Measurements from ENCODE around the gene TTC1.
A peak's percentile ranks its signal among the peaks of the same experiment; 100 is the strongest.

TTC1 gene

DNA sequence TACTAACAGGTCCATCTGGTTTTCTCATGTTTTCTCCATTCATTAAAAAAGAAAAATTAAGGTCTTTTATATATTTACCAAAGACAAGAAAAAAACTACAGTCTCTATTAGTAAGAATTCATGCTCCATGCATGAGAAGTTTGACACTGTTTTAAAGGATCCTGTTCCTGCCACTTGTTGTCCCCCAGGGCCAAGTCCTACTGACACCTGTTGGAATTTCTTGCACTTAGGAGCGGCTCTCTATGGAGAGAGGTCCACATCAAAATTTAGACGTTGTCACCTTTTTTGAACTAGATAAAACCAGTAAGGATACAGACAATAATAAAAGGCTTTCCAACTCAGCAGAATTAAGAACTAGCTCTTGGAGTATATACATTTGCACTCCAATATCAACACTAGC is 68.1 kb downstream of the TTC1 start:
- TF ChIP-seq ZNF274 (IDR thresholded peaks at IDR 0.05; ENCODE audit: low read depth, low read length): no peak
- no peak overlapping the region for H3K4me3 ChIP-seq (ENCODE audit: low read length)

DNA sequence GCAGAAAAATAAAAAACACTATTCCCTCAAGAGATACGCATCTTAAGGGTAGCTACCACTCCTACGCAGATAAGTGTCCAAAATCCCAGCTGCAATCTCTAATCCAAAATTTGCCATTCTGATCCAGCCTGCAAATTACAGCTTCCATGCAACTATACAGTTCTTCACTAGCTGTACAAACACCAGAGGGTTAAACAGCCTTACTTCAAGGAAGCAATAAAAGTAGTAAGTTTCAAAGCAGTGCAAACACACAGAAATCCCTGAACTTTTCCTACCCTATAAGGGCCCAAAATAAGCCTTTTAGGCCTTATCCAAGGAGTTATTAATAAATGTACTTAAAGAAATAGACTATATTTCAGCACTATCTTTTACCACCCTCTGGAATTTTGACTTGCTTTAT is 70.8 kb downstream of the TTC1 start:
- no peak for TF ChIP-seq ZNF274 (IDR thresholded peaks at IDR 0.05; ENCODE audit: low read depth, low read length)
- no peak overlapping the region for H3K4me3 ChIP-seq (ENCODE audit: low read length)

DNA sequence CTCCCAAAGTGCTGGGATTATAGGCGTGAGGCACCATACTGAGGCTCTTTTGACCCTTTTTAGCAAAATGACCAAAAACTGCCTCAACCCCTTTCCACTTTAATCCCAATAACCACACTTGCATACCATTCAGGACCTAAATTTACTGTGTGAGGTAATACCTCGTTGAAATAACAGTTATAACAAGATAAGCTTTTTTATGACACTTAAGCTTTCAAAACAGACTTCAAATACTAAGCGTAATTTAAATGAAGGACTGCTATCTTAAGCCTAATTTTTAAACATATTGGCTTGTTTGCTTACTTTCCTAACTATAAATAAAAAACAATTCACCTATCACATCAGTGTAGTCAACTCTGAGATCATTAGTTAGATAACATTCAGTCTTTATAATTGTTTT is 72.6 kb downstream of the TTC1 start:
- no peak for TF ChIP-seq ZNF274 (IDR thresholded peaks at IDR 0.05; ENCODE audit: low read depth, low read length)
- H3K4me3 ChIP-seq (ENCODE audit: low read length): no peak overlapping the region

DNA sequence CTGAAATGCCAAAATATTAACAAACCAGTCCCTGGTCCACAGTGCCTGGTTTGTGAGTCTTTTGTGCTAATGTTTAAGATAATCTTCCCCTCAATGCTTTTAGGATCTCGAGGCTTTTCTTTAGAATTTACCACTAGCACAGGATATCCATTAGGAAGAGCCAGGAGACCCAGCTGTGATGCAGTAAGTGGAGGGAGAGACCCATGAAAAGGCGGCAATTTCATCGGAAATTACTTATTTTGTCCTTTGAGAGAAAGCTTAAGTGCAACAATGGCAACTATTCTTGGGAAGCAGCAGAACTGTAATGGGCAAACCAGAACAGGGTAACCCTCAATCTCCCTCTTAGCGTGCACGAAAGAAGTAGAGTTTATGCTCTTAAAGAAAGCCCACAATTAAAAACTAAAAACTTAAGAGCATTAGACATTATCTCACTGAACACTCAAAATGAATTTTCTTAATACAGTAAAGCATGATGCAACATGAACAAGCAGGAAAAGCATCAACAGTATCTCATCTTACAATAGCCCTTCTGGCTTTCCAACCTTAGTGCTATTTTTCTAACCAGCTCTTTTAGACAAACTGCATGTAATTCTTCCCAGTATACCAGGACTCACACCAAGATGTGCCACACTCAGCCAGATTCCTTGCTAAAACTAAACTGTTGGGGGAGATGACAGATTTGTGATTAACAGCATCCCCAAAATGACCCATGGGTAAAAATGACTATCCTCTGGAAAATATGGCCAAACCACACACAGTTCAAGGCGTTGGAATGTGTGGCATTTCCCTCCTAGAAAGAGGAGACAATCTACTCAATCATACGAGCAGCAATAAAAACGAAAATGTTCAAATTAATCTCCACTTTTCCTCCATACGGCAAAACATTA is 73.9 kb downstream of the TTC1 start:
- no peak for TF ChIP-seq ZNF274 (IDR thresholded peaks at IDR 0.05; ENCODE audit: low read depth, low read length)
- no peak overlapping the region for H3K4me3 ChIP-seq (ENCODE audit: low read length)

DNA sequence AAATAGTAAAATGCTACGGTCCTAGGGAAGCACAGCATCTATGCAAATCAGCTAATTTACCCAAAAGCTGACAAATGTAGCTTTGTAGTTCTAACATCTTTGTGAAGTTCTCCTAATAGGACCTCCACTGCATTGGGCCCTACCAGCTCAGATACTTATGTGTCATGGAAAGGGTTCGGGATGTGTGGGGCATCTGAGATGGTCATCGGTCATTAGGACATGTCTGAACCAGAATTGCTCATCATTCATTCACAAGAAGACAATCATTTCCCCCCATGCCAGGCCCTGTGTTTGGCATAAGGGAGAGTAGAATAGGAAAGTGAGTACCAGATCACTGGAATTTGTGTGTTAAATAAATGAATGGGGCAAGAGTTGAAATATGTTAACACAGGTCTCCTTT is 74.6 kb downstream of the TTC1 start:
- H3K4me3 ChIP-seq (ENCODE audit: low read length): no peak overlapping the region
- TF ChIP-seq ZNF274 (IDR thresholded peaks at IDR 0.05; ENCODE audit: low read depth, low read length): no peak

DNA sequence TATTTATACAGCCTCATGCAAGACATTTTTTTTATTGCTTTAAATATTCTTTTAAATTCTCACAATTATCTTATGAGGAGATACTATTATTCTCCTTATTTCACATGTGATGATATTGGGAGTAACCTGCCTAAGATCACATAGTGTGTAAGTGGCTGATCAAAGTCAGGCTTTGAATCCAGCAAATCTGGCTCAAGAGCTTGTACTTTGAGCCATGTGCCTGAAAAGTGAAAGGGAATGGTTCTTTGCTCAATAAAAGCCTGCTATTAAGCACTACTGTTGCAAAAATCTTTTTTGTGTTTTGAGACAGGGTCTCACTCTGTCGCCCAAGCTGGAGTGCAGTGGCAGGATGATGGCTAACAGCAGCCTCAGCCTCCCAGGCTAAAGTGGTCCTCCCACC is 75.2 kb downstream of the TTC1 start:
- H3K4me3 ChIP-seq (ENCODE audit: low read length): no peak overlapping the region
- no peak for TF ChIP-seq ZNF274 (IDR thresholded peaks at IDR 0.05; ENCODE audit: low read depth, low read length)

DNA sequence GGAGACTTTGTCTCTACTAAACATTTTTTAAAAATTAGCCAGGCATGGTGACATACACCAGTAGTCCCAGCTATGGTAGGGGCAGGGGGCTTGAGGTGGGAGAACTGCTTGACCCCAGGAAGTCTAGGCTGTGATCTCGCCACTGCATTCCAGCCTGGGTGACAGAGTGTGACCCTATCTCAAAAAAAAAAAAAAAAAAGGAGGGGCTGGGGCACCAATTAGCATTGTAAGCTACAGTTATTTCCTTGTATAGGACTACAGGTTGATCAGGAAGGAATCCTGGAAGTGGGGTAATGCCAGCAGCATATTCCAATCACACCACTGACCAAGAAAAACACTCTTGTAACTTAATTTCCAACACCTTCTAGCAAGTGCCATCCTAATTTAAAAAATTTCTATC is 78.3 kb downstream of the TTC1 start:
- TF ChIP-seq ZNF274 (IDR thresholded peaks at IDR 0.05; ENCODE audit: low read depth, low read length): no peak

DNA sequence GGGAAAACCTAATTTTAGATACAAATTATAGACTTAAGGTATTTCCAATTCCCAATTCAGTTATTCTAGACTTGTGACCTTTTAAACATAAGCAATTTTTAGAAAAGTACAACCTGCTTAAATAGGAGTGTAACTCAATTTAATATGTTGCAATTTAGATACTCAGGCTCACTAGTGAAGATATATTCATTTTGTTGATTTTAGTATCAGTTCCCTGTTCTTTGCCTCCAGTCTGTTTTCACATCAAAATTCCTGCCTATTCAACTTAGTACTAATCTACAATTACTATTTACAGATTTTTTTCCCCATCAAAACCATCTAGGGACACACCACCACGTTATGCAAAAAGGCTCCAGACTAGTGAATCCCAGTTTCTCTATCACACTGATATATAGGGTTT is 79.9 kb downstream of the TTC1 start:
- no peak overlapping the region for H3K4me3 ChIP-seq (ENCODE audit: low read length)
- TF ChIP-seq ZNF274 (IDR thresholded peaks at IDR 0.05; ENCODE audit: low read depth, low read length): no peak

More for the DNA sequence above, 78.3 kb downstream of the TTC1 start:
- H3K4me3 ChIP-seq (ENCODE audit: low read length): no peak overlapping the region

DNA sequence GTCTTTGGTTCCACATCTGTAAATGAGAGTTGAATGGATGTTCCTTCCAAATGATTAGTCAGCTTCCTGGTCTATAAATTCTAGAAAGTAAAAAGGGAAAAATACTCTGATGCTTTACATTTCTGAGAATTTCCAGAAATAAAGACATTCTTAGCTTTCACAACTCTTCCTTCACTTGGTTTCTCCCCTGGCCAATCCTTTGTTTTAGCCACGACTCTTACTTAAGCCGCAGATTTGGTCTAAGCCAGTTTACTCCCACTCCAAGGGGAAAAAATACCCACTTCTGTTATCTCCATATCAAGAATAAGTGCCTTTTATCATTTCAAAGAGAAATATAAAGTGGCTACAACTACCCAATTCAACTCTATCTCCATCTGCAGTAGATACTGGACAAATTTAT is 80.6 kb downstream of the TTC1 start:
- no peak for TF ChIP-seq ZNF274 (IDR thresholded peaks at IDR 0.05; ENCODE audit: low read depth, low read length)
- no peak overlapping the region for H3K4me3 ChIP-seq (ENCODE audit: low read length)

DNA sequence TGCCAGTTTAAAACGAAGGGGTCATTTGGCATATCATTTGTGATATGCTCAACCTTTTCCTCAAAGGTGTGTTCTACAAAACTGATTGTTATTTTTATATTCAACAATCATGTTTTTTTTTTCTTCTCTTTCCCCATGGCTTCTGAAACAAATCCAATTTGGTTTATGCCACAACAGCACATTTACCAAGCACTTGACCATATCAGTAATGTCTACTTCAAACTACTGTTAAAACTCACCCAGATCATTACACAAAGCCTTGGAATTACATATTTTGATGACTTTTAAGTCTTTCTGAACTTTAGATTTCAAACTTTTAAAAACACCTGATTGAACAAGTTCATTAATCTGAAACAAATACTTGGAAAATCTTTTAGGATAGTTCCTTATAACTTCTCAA is 81.1 kb downstream of the TTC1 start:
- no peak for TF ChIP-seq ZNF274 (IDR thresholded peaks at IDR 0.05; ENCODE audit: low read depth, low read length)
- no peak overlapping the region for H3K4me3 ChIP-seq (ENCODE audit: low read length)

DNA sequence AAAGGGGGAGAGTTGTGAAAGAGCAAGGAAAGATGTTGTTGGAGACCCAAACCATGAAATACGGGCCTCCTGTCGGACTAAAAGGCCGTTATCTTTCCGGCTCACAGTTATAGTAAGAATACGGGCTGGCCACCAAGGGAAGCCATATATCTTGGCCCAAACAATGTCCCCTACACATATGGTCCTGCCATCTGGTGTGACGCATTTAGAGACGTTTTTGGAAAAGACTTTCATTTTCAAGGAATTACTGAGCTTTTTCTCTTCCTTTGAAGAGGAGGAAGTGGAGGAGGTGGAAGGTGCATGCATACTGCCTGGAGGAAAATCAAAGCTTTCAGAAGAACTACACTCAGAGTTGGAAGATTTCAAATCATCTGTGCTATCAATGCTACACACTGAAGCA is 83.6 kb downstream of the TTC1 start:
- no peak for TF ChIP-seq ZNF274 (IDR thresholded peaks at IDR 0.05; ENCODE audit: low read depth, low read length)
- H3K4me3 ChIP-seq (ENCODE audit: low read length): peak overlapping the region; percentile 23; the same call in 1 of the 2 replicates

DNA sequence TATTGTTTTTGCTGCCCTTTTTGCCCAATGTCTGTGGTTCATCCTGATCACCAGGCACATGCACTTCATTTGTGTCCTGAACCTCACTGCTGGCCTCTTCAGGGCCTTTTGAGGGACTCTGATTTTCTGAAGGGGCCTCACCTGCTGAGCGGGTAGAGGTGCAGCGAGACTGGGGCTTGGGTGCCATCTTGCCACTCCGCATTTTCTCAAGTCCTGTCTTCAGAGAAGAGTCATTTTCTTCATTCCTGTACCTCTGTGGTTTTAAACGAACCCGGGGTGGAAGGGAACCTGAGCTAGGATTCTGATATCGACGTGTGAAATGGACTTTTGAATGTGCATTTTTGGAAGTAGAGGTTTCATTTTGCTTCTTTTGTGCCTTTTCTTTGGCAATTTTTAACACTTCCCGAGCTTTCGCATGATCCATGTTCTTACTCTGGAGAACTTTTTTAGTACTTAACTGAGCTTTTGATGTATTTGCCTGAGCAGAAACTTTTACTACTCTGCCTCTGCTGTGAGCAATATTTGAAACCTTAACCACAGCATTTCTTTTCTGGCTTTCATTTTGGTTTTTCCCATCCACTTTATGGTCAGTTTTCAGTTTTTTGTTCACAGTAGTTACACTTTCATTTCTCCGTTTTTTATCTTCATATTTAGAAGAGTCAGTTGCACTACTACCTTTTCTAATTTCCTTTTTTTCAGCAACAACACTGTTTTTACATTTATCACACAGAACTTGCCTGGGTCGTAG is 84.2 kb downstream of the TTC1 start:
- H3K4me3 ChIP-seq (ENCODE audit: low read length): peak overlapping the region; percentile 17; the same call in 1 of the 2 replicates
- no peak for TF ChIP-seq ZNF274 (IDR thresholded peaks at IDR 0.05; ENCODE audit: low read depth, low read length)

DNA sequence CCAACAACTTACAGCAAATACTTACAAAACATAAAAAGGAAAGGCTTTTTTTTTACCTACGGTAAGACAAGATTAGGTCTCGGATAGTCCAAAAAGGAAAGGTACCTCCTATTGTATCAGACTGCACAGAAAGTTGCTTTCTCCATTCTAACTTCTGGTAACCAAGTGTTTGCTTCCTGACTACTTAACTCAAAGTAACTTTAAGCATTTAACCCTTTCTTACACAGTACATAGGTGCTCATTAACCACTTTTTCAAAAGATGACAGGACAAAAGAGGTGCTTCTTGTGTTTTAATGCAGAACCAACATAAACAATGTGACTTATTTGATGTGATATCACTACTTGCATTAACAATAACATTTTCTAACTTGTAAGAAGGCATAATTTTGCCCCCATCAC is 87.2 kb downstream of the TTC1 start:
- H3K4me3 ChIP-seq (ENCODE audit: low read length): no peak overlapping the region
- TF ChIP-seq ZNF274 (IDR thresholded peaks at IDR 0.05; ENCODE audit: low read depth, low read length): no peak

DNA sequence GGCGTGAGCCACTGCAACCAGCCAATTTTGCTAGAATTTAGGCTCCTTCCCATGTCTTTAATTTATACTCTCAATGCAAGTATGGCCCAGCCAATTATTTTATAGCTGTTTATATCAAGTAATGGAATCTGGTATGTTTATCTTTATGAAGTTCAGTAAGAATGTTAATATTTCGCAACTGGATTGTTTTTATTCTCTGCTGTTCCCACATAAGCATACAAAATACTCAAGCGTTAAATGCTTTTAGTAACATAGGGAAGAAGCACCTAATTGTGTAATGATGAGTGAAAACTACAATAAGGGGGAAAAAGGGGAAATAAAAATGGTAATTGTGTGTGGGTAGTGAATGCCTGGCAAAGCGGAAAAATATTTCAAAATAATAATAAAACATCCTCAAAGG is 89.1 kb downstream of the TTC1 start:
- H3K4me3 ChIP-seq (ENCODE audit: low read length): no peak overlapping the region; the same call in 1 of the 2 replicates
- no peak for TF ChIP-seq ZNF274 (IDR thresholded peaks at IDR 0.05; ENCODE audit: low read depth, low read length)
